ENCODE results near the gene GLTP.
A peak's percentile ranks its signal among the peaks of the same experiment; 100 is the strongest.

Gene GLTP

GRCh38 chr12:109814600-109815150 lies 65.7 kb downstream of the GLTP start:
- Histone ChIP-seq H3K9me3 (ENCODE audit: control insufficient read depth, insufficient read depth, low read length) (no peaks in the 10 kb centered on the region), H3K4me3 (ENCODE audit: low read length) (no peak overlapping the region), H3K27me3 (ENCODE audit: control insufficient read depth, insufficient read depth, low read length) (no peaks in the 10 kb centered on the region), H3K36me3 (ENCODE audit: control insufficient read depth, insufficient read depth, low read length) (no peaks in the 10 kb centered on the region), H3K4me1 (ENCODE audit: control insufficient read depth, insufficient read depth, low read length) (no peaks in the 10 kb centered on the region; the same call in 1 of the 2 replicates), H3K27ac (ENCODE audit: low read length) (no peak overlapping the region)
- WGBS (ENCODE audit: insufficient coverage, insufficient read length) = no CpG with 5 or more reads among the region's 20 CpGs
- DNase-seq (ENCODE audit: low read depth, low spot score) = no peak

GRCh38 chr12:109813810-109814416 lies 66.4 kb downstream of the GLTP start:
- no peaks in the 10 kb centered on the region for H3K36me3 ChIP-seq (ENCODE audit: control insufficient read depth, insufficient read depth, low read length)
- H3K9me3 ChIP-seq (ENCODE audit: control insufficient read depth, insufficient read depth, low read length) = no peaks in the 10 kb centered on the region
- no peak overlapping the region for H3K27ac ChIP-seq (ENCODE audit: low read length)
- H3K4me3 ChIP-seq (ENCODE audit: low read length) = no peak overlapping the region
- 100% methylated on average over 6 of the region's 6 CpGs for WGBS (ENCODE audit: insufficient coverage, insufficient read length)
- no peaks in the 10 kb centered on the region for H3K27me3 ChIP-seq (ENCODE audit: control insufficient read depth, insufficient read depth, low read length)
- no peaks in the 10 kb centered on the region for H3K4me1 ChIP-seq (ENCODE audit: control insufficient read depth, insufficient read depth, low read length)
- DNase-seq (ENCODE audit: low read depth, low spot score) = no peak

GRCh38 chr12:109811624-109811995 lies 68.7 kb downstream of the GLTP start:
- Histone ChIP-seq H3K4me1 (ENCODE audit: control insufficient read depth, insufficient read depth, low read length) (no peaks in the 10 kb centered on the region), H3K9me3 (ENCODE audit: control insufficient read depth, insufficient read depth, low read length) (no peaks in the 10 kb centered on the region), H3K4me3 (ENCODE audit: low read length) (no peak overlapping the region), H3K36me3 (ENCODE audit: control insufficient read depth, insufficient read depth, low read length) (no peaks in the 10 kb centered on the region), H3K27me3 (ENCODE audit: control insufficient read depth, insufficient read depth, low read length) (no peaks in the 10 kb centered on the region), H3K27ac (ENCODE audit: low read length) (no peak overlapping the region)
- WGBS (ENCODE audit: insufficient coverage, insufficient read length) = no CpG with 5 or more reads among the region's 5 CpGs
- DNase-seq (ENCODE audit: low read depth, low spot score) = no peak

- no CpG with 5 or more reads among the region's 10 CpGs for WGBS (ENCODE audit: insufficient coverage, insufficient read length)
- Histone ChIP-seq H3K9me3 (ENCODE audit: control insufficient read depth, insufficient read depth, low read length) (no peaks in the 10 kb centered on the region), H3K4me3 (ENCODE audit: low read length) (no peak overlapping the region), H3K27ac (ENCODE audit: low read length) (no peak overlapping the region), H3K27me3 (ENCODE audit: control insufficient read depth, insufficient read depth, low read length) (no peaks in the 10 kb centered on the region), H3K4me1 (ENCODE audit: control insufficient read depth, insufficient read depth, low read length) (no peaks in the 10 kb centered on the region), H3K36me3 (ENCODE audit: control insufficient read depth, insufficient read depth, low read length) (no peaks in the 10 kb centered on the region)
- no peak for DNase-seq (ENCODE audit: low read depth, low spot score)
Observed at GRCh38 chr12:109810954-109811623, 69.3 kb downstream of the GLTP start.

- Histone ChIP-seq H3K4me3 (ENCODE audit: low read length) (no peak overlapping the region), H3K36me3 (ENCODE audit: control insufficient read depth, insufficient read depth, low read length) (no peaks in the 10 kb centered on the region), H3K9me3 (ENCODE audit: control insufficient read depth, insufficient read depth, low read length) (no peaks in the 10 kb centered on the region), H3K27ac (ENCODE audit: low read length) (no peak overlapping the region), H3K4me1 (ENCODE audit: control insufficient read depth, insufficient read depth, low read length) (no peaks in the 10 kb centered on the region), H3K27me3 (ENCODE audit: control insufficient read depth, insufficient read depth, low read length) (no peaks in the 10 kb centered on the region)
- no peak for DNase-seq (ENCODE audit: low read depth, low spot score)
- WGBS (ENCODE audit: insufficient coverage, insufficient read length) = 98% methylated on average over 3 of the region's 4 CpGs
Observed at GRCh38 chr12:109808876-109809646, 71.3 kb downstream of the GLTP start.

- DNase-seq (ENCODE audit: low read depth, low spot score) = no peak
- no CpG with 5 or more reads among the region's 12 CpGs for WGBS (ENCODE audit: insufficient coverage, insufficient read length)
- Histone ChIP-seq H3K4me3 (ENCODE audit: low read length) (no peak overlapping the region), H3K4me1 (ENCODE audit: control insufficient read depth, insufficient read depth, low read length) (no peaks in the 10 kb centered on the region), H3K27me3 (ENCODE audit: control insufficient read depth, insufficient read depth, low read length) (no peaks in the 10 kb centered on the region), H3K36me3 (ENCODE audit: control insufficient read depth, insufficient read depth, low read length) (no peaks in the 10 kb centered on the region), H3K27ac (ENCODE audit: low read length) (no peak overlapping the region), H3K9me3 (ENCODE audit: control insufficient read depth, insufficient read depth, low read length) (no peaks in the 10 kb centered on the region)
Observed at GRCh38 chr12:109807954-109808643, 72.2 kb downstream of the GLTP start.

- Histone ChIP-seq H3K27ac (ENCODE audit: low read length) (no peak overlapping the region), H3K4me3 (ENCODE audit: low read length) (no peak overlapping the region), H3K9me3 (ENCODE audit: control insufficient read depth, insufficient read depth, low read length) (no peaks in the 10 kb centered on the region), H3K4me1 (ENCODE audit: control insufficient read depth, insufficient read depth, low read length) (no peaks in the 10 kb centered on the region), H3K27me3 (ENCODE audit: control insufficient read depth, insufficient read depth, low read length) (no peaks in the 10 kb centered on the region), H3K36me3 (ENCODE audit: control insufficient read depth, insufficient read depth, low read length) (no peaks in the 10 kb centered on the region)
- peak; percentile 35 for DNase-seq (ENCODE audit: low read depth, low spot score)
- no CpG with 5 or more reads among the region's 12 CpGs for WGBS (ENCODE audit: insufficient coverage, insufficient read length)
Observed at GRCh38 chr12:109804820-109805761, 75.2 kb downstream of the GLTP start.

- Histone ChIP-seq H3K36me3 (ENCODE audit: control insufficient read depth, insufficient read depth, low read length) (no peaks in the 10 kb centered on the region), H3K4me3 (ENCODE audit: low read length) (no peak overlapping the region), H3K27ac (ENCODE audit: low read length) (no peak overlapping the region), H3K4me1 (ENCODE audit: control insufficient read depth, insufficient read depth, low read length) (no peaks in the 10 kb centered on the region), H3K9me3 (ENCODE audit: control insufficient read depth, insufficient read depth, low read length) (no peaks in the 10 kb centered on the region), H3K27me3 (ENCODE audit: control insufficient read depth, insufficient read depth, low read length) (no peaks in the 10 kb centered on the region)
- no CpG with 5 or more reads among the region's 3 CpGs for WGBS (ENCODE audit: insufficient coverage, insufficient read length)
- no peak for DNase-seq (ENCODE audit: low read depth, low spot score)
Observed at GRCh38 chr12:109803678-109804077, 76.7 kb downstream of the GLTP start.

GRCh38 chr12:109802828-109803227 lies 77.5 kb downstream of the GLTP start:
- H3K4me3 ChIP-seq (ENCODE audit: low read length) = no peak overlapping the region
- H3K27me3 ChIP-seq (ENCODE audit: control insufficient read depth, insufficient read depth, low read length) = no peaks in the 10 kb centered on the region
- H3K4me1 ChIP-seq (ENCODE audit: control insufficient read depth, insufficient read depth, low read length) = no peaks in the 10 kb centered on the region
- no CpG with 5 or more reads among the region's 15 CpGs for WGBS (ENCODE audit: insufficient coverage, insufficient read length)
- DNase-seq (ENCODE audit: low read depth, low spot score) = no peak
- H3K9me3 ChIP-seq (ENCODE audit: control insufficient read depth, insufficient read depth, low read length) = no peaks in the 10 kb centered on the region
- 0 out of 2 replicates have a peak, but pooled peaks cover 3% of the 10 kb centered on the region for H3K36me3 ChIP-seq (ENCODE audit: control insufficient read depth, insufficient read depth, low read length)
- no peak overlapping the region for H3K27ac ChIP-seq (ENCODE audit: low read length)
